H9 (cell line): ENCODE measurements around the gene CYP1B1. TPM values are rescaled to one million over a fixed set of nuclear protein-coding genes. Genes with fewer than 3 reads are reported as not detected.
A peak's percentile ranks its signal among the peaks of the same experiment; 100 is the strongest.

Experiments
- DNase-seq: peaks from one replicate; pipeline ENCODE4 v3.0.0-alpha.2; 2017
- H2AFZ ChIP-seq: one replicate; pipeline ENCODE4 v1.6.1; 2013; ENCODE audit warnings: mild to moderate bottlenecking, low read length, control low read depth, moderate library complexity
- H2AK5ac ChIP-seq: 2 replicates; pipeline ENCODE4 v1.6.1; 2013; ENCODE audit warnings: low read length, control low read depth, mixed read lengths; ENCODE audit not compliant: insufficient read length
- H2BK120ac ChIP-seq: one replicate; pipeline ENCODE4 v1.6.1; 2013; ENCODE audit warnings: low read depth, mild to moderate bottlenecking, low read length, control low read depth, inconsistent platforms; ENCODE audit not compliant: poor library complexity, severe bottlenecking
- H2BK12ac ChIP-seq: 2 replicates; pipeline ENCODE4 v1.6.1; 2013; ENCODE audit warnings: low read length, control low read depth, mixed read lengths, low read depth; ENCODE audit not compliant: insufficient read length
- H2BK15ac ChIP-seq: 2 replicates; pipeline ENCODE4 v1.6.1; 2013; ENCODE audit warnings: low read depth, low read length, control low read depth
- H2BK20ac ChIP-seq: one replicate; pipeline ENCODE4 v1.6.1; 2013; ENCODE audit warnings: low read depth, mild to moderate bottlenecking, low read length, control low read depth, inconsistent platforms; ENCODE audit not compliant: poor library complexity, severe bottlenecking
- H2BK5ac ChIP-seq: 2 replicates; pipeline ENCODE4 v1.6.1; 2013; ENCODE audit warnings: low read length, control low read depth, mixed read lengths; ENCODE audit not compliant: insufficient read length
- H3K14ac ChIP-seq: 2 replicates; pipeline ENCODE4 v1.6.1; 2013; ENCODE audit warnings: low read length, control low read depth; ENCODE audit not compliant: insufficient read depth
- H3K18ac ChIP-seq: 2 replicates; pipeline ENCODE4 v1.6.1; 2013; ENCODE audit warnings: low read depth, mild to moderate bottlenecking, mixed read lengths, low read length, control low read depth; ENCODE audit not compliant: insufficient read length
- H3K23ac ChIP-seq: 2 replicates; pipeline ENCODE4 v1.6.1; 2013; ENCODE audit warnings: low read length, control low read depth, mixed read lengths, low read depth; ENCODE audit not compliant: insufficient read length
- H3K23me2 ChIP-seq: 2 replicates; pipeline ENCODE4 v1.6.1; 2013; ENCODE audit warnings: low read depth, mild to moderate bottlenecking, mixed read lengths, low read length, control low read depth; ENCODE audit not compliant: insufficient read length, poor library complexity, severe bottlenecking
- H3K27ac ChIP-seq: 2 replicates; pipeline ENCODE4 v1.5.1; 2013; ENCODE audit warnings: low read length, control low read depth, mixed read lengths, low read depth; ENCODE audit not compliant: insufficient read length
- H3K27me3 ChIP-seq: 2 replicates; pipeline ENCODE4 v1.6.1; 2013; ENCODE audit warnings: low read length, control low read depth, inconsistent platforms; ENCODE audit not compliant: insufficient read depth
- H3K4ac ChIP-seq: 2 replicates; pipeline ENCODE4 v1.6.1; 2013; ENCODE audit warnings: low read depth, mild to moderate bottlenecking, control low read depth, inconsistent platforms, low read length, moderate library complexity
- H3K4me1 ChIP-seq: 2 replicates; pipeline ENCODE4 v1.6.1; 2013; ENCODE audit warnings: low read length, control low read depth, inconsistent platforms; ENCODE audit not compliant: insufficient read depth
- H3K4me2 ChIP-seq: 2 replicates; pipeline ENCODE4 v1.6.1; 2013; ENCODE audit warnings: low read length, control low read depth, mixed read lengths; ENCODE audit not compliant: insufficient read length, insufficient read depth
- H3K56ac ChIP-seq: 2 replicates; pipeline ENCODE4 v1.6.1; 2013; ENCODE audit warnings: low read depth, mild to moderate bottlenecking, mixed read lengths, low read length, control low read depth; ENCODE audit not compliant: insufficient read length
- H3K79me1 ChIP-seq: 2 replicates; pipeline ENCODE4 v1.6.1; 2013; ENCODE audit warnings: low read depth, mild to moderate bottlenecking, moderate library complexity, low read length, control low read depth, inconsistent platforms; ENCODE audit not compliant: insufficient read depth, poor library complexity, severe bottlenecking
- H3K79me2 ChIP-seq: 2 replicates; pipeline ENCODE4 v1.6.1; 2013; ENCODE audit warnings: low read length, control low read depth, inconsistent platforms; ENCODE audit not compliant: insufficient read depth
- H3K9ac ChIP-seq: 2 replicates; pipeline ENCODE4 v1.6.1; 2013; ENCODE audit warnings: low read length, control low read depth, mixed read lengths; ENCODE audit not compliant: insufficient read length; ENCODE audit errors: extremely low read depth
- H3K9me3 ChIP-seq: one replicate; pipeline ENCODE4 v1.6.1; 2013; ENCODE audit warnings: low read depth, low read length, inconsistent platforms; ENCODE audit not compliant: control insufficient read depth
- H3T11ph ChIP-seq: one replicate; pipeline ENCODE4 v1.6.1; 2013; ENCODE audit warnings: mild to moderate bottlenecking, low read length, control low read depth, inconsistent platforms
- H4K20me1 ChIP-seq: one replicate; pipeline ENCODE4 v1.6.1; 2013; ENCODE audit not compliant: control insufficient read depth, insufficient read length, insufficient read depth
- H4K5ac ChIP-seq: 2 replicates; pipeline ENCODE4 v1.6.1; 2013; ENCODE audit warnings: low read depth, mild to moderate bottlenecking, mixed read lengths, low read length, control low read depth; ENCODE audit not compliant: insufficient read length
- H4K8ac ChIP-seq: replicated peaks from 2 replicates; pipeline ENCODE4 v1.6.1; 2013; ENCODE audit warnings: low read length, control low read depth, mixed read lengths, low read depth; ENCODE audit not compliant: insufficient read length
- H4K91ac ChIP-seq: 2 replicates; pipeline ENCODE4 v1.6.1; 2013; ENCODE audit warnings: low read depth, mild to moderate bottlenecking, moderate library complexity, mixed read lengths, low read length, control low read depth; ENCODE audit not compliant: insufficient read length
- H3K27ac Mint-ChIP-seq, 3 experiments: 2 replicates in 2 of 3; 3 replicates in 1 of 3; pipeline ENCODE4 v1.8.0; 2020 to 2021; ENCODE audit warnings: mixed read lengths in 3 of 3, mild to moderate bottlenecking in 1 of 3, moderate library complexity in 1 of 3
- H3K27me3 Mint-ChIP-seq: 2 replicates; pipeline ENCODE4 v1.8.0; 2021; ENCODE audit warnings: low read depth, mild to moderate bottlenecking, moderate library complexity, mixed read lengths
- H3K36me3 Mint-ChIP-seq, 3 experiments: 2 replicates in 2 of 3; 3 replicates in 1 of 3; pipeline ENCODE4 v1.8.0; 2020 to 2021; ENCODE audit warnings: low read depth in 3 of 3, mixed read lengths in 3 of 3; ENCODE audit not compliant: insufficient read depth in 1 of 3
- H3K4me1 Mint-ChIP-seq, 2 experiments: 2 replicates each; pipeline ENCODE4 v1.8.0; 2020; ENCODE audit warnings: mixed read lengths in 2 of 2
- H3K4me3 Mint-ChIP-seq, 2 experiments: 2 replicates in 1 of 2; 3 replicates in 1 of 2; pipeline ENCODE4 v1.8.0; 2020 to 2021; ENCODE audit warnings: mild to moderate bottlenecking in 2 of 2, mixed read lengths in 2 of 2, moderate library complexity in 1 of 2
- H3K9me3 Mint-ChIP-seq, 2 experiments: 2 replicates in 1 of 2; 3 replicates in 1 of 2; pipeline ENCODE4 v1.8.0; 2020; ENCODE audit warnings: mild to moderate bottlenecking in 2 of 2, mixed read lengths in 2 of 2, moderate library complexity in 1 of 2
- CTCF ChIP-seq: fragments of 200-600 bp; sonication (generic); conservative IDR thresholded peaks from 3 replicates; pipeline ENCODE4 v1.8.0; 2021; ENCODE audit warnings: antibody characterized with exemption, mild to moderate bottlenecking
- WGBS: extraction: QIAGEN DNeasy Blood & Tissue Kit; methylation state at CpG from one replicate; pipeline ENCODE4 v1.1.7; 2013; ENCODE audit warnings: missing lambda C conversion rate, low lambda C conversion rate, mixed read lengths; ENCODE audit not compliant: insufficient read length; ENCODE audit errors: extremely low coverage; 5-methylcytosine and 5-hydroxymethylcytosine counted together
- total RNA-seq: library from RNA; stranded (reverse); gene quantifications from 2 replicates; pipeline ENCODE4 v1.2.1, GENCODE V29; 2021

The CYP1B1 gene
- total RNA-seq, 1 experiment from 2014 or later, result 2.7 TPM

- H3K23ac ChIP-seq, result no peak overlapping the region
- Mint-ChIP-seq H3K36me3 (peaks cover 0 to 6% (median 4%) of the 10 kb centered on the region in 3 experiments; a peak in 2 of 7 replicates), H3K9me3 (peaks cover 0 to 5% of the 10 kb centered on the region in 2 experiments; a peak in 4 of 5 replicates), H3K4me1 (peaks cover 61 to 68% of the 10 kb centered on the region in 2 experiments), H3K27me3 (peaks cover 58% of the 10 kb centered on the region), H3K27ac (no peak overlapping the region; a peak in 1 of 7 replicates), H3K4me3 (peak overlapping the region; percentile 52 to 75)
- no peak overlapping the region for H4K91ac ChIP-seq
- no peaks in the 10 kb centered on the region for H3K79me1 ChIP-seq
- H3K79me2 ChIP-seq, result no peaks in the 10 kb centered on the region
- H3T11ph ChIP-seq, result no peak overlapping the region
- no peak overlapping the region for H2BK120ac ChIP-seq
- peaks cover 15% of the 10 kb centered on the region for H3K4me1 ChIP-seq
- H3K4ac ChIP-seq, result no peak overlapping the region
- H3K27ac ChIP-seq, result no peak overlapping the region
- H4K8ac ChIP-seq, result no peak overlapping the region
- no peak overlapping the region for H4K5ac ChIP-seq
- no peak overlapping the region for H3K56ac ChIP-seq
- H2AK5ac ChIP-seq, result no peak overlapping the region
- no CpG with 5 or more reads among the region's 12 CpGs for WGBS
- H2BK12ac ChIP-seq, result no peak overlapping the region
- no peak overlapping the region for H3K14ac ChIP-seq
- H2BK5ac ChIP-seq, result no peak overlapping the region
- H4K20me1 ChIP-seq, result peaks cover 2% of the 10 kb centered on the region
- no peak overlapping the region for H2BK15ac ChIP-seq
- H2AFZ ChIP-seq, result no peak overlapping the region
- no peak for TF ChIP-seq CTCF
- peak overlapping the region; percentile 46 for H3K4me2 ChIP-seq
- DNase-seq, result no peak
- H3K9me3 ChIP-seq, result no peaks in the 10 kb centered on the region
- peaks cover 21% of the 10 kb centered on the region for H3K23me2 ChIP-seq
- H3K27me3 ChIP-seq, result peaks cover 36% of the 10 kb centered on the region
- H3K18ac ChIP-seq, result no peak overlapping the region
- no peak overlapping the region for H2BK20ac ChIP-seq
- H3K9ac ChIP-seq, result no peak overlapping the region
These were observed 1.4 kb upstream of the CYP1B1 start for GRCh38 chr2:38077431-38077769.
